Suppressor macrophage treated with lipopolysaccharide for 1 hour (primary cell): ENCODE measurements around the gene ISLR2.
"Not testable (repeated sequence)": the region's sequence is repeated elsewhere in the genome, so short reads cannot be mapped to it uniquely, and the experiment has no call there.

Experiments used
- DNase-seq, 3 donors: peaks; one replicate each; pipeline ENCODE4 v3.0.0-alpha.2; 2020 to 2022

ISLR2 gene, protein sequence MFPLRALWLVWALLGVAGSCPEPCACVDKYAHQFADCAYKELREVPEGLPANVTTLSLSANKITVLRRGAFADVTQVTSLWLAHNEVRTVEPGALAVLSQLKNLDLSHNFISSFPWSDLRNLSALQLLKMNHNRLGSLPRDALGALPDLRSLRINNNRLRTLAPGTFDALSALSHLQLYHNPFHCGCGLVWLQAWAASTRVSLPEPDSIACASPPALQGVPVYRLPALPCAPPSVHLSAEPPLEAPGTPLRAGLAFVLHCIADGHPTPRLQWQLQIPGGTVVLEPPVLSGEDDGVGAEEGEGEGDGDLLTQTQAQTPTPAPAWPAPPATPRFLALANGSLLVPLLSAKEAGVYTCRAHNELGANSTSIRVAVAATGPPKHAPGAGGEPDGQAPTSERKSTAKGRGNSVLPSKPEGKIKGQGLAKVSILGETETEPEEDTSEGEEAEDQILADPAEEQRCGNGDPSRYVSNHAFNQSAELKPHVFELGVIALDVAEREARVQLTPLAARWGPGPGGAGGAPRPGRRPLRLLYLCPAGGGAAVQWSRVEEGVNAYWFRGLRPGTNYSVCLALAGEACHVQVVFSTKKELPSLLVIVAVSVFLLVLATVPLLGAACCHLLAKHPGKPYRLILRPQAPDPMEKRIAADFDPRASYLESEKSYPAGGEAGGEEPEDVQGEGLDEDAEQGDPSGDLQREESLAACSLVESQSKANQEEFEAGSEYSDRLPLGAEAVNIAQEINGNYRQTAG

DNA sequence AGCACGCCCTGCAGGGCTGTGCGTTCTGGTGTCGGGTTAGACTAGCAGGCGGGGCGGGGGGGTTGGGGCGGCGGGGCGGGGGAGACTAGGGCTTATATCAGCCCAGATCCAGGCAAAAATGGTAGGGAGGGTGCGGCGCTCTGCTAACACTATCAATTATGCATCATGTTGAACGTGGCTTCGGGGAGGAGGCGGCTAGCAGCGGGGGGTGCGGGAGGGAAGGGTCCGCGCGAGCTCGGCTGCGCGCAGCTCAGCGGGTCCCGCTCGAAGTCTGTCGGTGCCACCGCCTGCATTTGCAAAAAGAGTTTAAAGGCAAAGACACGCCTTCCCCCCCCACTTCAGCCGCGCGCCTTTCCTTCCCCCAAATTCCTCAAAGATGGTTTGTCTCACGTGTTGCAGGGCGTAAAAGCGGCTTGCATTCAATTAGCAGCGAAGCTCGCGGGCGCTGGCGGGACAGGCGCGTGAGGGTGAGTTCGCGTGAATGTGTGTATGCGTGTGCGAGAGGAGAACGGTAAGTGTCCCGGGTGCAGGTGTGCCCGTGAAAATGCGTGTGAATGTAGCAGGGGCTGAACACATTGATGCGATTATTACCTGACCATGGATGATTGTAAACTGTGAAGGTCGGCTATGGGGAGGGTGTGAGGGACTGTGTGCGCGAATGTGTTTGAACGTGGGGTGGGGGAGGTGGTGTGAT, at the start of gene ISLR2:
Gene ISLR2 (plus strand): TSS at position 432 of the 694 bp plus-strand sequence. CDS start 2,169 bp downstream, outside the sequence.
- DNase-seq, result no peak

DNA sequence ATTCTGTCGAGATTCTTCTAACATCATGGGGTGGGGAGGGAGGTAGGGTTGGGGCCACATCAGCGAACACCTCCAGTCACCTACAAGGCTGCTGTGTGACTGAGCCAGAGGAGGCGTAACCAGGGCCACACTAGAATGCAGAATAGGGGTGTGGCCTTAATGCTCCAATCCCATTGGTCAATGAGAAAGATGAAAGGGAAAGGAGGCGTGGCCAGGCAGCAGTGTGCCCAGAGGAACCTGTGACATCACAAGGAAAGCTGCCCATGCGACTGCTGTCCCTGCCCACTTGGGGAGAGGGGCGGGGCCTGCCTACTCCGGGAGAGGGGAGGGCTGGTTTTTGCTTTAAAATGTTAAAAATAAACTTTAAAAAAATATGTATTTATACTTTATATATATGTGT, 47.9 kb upstream of the ISLR2 start, which contains the start of gene GOLGA6A:
Gene GOLGA6A (minus strand): TSS at position 101 of the 400 bp plus-strand sequence. CDS start 41 bp downstream, at position 60.
- DNase-seq, result not testable (repeated sequence)

DNA sequence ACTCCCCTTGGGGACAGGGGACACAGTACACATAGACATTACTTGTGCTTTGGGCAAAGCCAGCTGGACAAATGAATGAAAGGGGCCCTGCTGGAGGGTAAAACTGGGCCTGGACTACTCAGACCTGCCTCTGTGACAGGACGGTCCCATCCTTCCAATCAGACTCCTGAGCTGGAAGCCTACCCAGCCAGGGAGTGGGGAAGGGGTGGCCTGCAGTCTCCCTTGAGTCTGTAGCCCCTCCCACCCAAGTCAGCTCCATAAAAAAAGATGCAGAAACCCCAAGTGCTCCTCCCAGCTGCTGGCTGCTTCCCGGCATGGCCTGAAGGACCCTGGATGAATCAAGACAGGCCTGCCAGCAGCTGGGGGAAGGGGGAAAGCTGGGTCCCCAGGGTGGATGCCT, 35.8 kb upstream of the ISLR2 start:
- DNase-seq, result not testable (repeated sequence)

DNA sequence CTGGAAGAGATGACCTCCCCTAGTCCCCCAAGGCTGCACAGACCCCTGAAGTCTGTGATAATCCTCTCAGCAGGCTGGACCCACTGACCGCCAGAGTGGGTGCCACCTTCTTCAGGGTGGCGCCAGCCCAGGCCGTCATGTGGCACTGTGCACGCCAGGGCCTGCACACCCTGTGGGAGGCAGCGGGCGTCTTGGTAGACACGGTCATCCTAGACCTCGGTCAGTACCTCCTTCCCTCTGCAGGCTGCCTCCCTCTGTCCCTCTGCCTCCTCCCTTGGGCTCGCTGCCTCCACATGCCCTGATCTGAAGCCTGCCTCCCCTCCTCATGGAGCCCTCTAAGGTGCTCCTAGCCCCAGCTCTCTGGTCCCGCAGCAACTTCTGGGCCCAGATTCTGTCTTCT, 34.8 kb upstream of the ISLR2 start:
- not testable (repeated sequence) for DNase-seq

- not testable (repeated sequence) for DNase-seq
Measured at GRCh38 chr15:74096753-74097474, 33.5 kb upstream of the ISLR2 start.

DNA sequence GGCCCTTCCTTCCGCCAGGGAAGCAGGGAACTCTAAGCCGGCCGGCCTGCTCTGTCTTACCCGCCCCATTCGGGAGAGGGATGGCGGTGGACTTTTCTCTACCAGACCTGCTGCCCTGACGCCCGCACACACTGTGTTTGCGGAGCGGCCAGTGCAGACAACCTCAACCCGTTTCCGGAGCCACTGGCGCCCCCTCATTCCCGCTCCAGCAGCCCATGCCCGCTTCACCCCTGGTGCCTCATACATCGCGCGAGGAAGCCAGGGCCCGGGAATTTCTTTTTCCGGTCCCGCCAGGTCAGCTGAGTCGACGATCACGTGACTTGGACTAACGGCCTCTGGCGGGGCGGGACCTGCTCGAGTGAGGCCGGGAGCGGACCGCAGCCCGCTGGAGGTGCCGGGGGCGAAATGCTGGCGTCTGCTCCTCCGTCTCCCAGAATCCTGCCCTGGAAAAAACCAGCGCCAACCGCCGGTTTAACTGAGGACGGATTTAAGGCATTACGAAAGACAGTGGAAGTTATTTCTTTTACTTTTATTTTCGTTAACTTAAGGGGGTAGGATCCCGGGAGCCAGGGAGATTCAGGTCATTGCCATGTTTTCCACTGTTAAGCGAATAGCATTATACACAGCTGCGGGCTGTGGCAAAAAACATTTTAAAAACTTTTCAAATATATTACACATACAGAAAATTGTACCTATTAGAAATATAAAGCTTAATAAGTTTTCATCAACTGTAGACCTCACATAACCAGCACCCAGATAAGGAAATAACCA, 30.2 kb upstream of the ISLR2 start:
- peak; percentile 86 to 92 (median 92) for DNase-seq

DNA sequence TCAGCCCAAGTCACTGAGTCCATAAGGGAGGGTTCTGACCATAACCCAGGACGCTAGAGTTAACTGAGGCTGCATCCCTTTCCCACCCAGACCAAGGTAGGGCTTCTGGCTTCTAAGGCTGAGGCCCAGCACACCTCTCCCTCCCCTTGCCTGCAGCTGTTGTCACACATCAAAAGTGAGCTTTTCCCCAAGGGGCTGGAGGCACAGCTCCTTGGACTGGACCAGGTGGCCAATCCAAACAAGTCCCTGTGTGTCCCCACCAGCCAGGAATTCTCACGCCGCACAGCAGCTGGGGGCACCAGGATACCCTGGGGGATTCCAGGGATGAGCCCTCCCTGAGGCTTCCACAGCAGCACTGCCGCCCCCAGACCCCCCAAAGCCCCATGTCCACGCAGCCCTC, 22.3 kb upstream of the ISLR2 start:
- DNase-seq, result no peak

DNA sequence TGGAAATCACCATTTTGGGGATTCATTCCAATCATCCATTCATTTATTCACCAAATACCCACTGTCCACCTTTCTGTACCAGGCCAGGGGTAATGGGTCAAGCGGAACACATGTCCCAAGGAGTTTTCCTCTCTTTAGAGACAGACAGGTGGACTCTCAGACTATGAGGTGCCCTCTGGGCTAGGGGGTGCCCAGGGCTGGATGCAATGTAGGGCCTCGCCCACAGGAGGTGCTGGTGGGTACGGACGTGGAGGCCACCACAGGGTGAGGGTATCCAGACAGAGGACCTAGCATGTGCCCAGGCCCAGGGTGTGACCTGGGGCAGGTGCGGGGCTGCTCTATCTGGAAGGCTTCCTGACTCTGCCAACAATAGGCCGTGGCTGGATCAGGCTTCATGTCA, 21.8 kb upstream of the ISLR2 start:
- DNase-seq, result not testable (repeated sequence)

GRCh38 chr15:74109713-74110112, 20.7 kb upstream of the ISLR2 start:
- peak in 1 of 3 donors; percentile 26 for DNase-seq

- peak in 1 of 3 donors; percentile 13 for DNase-seq
Measured at GRCh38 chr15:74120426-74120825, 10.0 kb upstream of the ISLR2 start.

DNA sequence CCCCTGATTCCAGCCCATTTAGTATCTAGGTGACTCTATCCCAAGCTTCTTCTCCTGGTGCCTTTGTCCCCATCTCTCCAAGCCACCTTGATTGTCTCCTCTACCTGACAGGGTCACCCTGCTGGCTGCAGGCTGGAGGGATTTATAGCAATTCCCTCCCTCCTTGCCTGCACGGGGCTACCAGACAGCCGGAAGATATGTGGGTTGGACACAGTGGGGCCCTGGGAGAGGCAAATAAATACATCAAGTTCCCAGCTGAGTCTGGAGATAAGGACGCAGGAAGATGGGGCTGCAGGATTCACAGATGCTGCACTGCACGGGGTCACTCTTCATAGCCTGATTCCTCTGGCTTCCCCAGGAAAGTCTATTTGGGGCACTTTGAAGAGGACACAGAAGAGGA, 9.3 kb upstream of the ISLR2 start:
- DNase-seq, result no peak

GRCh38 chr15:74121858-74122257, 8.5 kb upstream of the ISLR2 start:
- no peak for DNase-seq

DNA sequence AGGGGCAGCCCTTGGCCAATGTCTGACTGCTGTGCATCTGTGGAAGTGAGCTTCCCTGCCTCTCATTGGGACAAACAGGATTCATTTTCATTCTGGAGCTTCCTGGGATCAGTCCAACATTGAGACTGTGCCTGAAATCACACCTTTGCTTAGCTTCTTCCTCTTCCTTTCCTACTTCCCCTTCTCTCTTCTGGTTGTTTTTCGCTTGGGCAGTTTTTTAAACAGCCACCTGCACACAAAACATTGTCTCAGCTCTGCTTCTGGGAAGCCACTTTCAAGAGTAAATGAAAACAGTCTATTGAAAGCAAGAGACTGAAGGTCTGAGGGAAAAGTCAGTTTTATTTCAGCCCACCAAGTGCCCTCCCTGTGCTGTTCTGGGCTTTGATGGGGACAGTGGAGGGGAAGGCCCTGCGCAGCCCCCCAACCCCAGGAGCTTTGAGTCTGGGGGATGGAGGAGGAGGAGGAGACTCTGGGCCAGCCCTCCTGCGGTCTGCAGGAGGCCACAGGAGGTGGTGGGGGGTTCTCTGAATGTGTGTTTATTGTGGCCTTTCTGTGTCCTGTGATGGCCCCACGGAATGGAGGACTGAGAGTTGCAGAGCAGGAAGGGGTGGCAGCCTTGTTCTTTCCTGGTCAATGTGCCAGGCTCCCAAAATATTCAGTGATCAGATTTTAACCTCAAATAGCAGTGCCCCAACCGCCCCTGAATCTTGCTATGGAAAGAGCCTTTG, 7.8 kb upstream of the ISLR2 start:
- no peak for DNase-seq

DNA sequence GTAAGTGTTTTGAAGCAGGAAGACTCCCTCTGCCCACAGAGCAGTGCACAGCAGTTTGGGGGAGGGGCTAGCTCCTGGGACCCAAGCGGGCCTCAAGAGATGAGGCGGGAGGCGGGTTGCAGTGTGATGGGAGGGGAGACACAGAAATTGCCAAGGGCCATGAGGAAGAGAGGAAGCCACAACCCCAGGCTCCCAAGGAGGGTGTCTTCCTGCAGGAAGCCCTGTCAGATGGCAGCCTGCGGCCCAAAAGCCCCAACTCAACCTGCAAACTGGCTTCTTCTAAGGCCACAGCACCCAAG, 7.3 kb upstream of the ISLR2 start:
- DNase-seq, result no peak

DNA sequence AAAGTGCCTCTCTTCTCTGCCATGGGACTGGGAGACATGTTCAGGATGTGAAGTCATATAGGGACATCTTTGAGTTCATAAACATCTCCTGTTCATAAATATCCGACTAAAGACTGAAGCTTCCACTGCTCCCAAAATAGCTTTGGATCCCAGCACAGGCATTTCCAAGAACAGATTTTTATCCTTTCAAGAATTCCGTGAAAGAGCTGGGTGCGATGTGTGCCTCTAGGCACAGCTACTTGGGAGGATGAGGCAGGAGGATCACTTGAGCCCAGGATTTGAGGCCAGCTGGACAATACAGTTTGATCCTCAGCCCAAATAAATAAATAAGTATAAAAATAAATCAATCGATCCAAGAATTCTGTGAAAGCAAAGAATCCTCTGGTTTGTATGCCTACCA, 6.7 kb upstream of the ISLR2 start:
- DNase-seq, result no peak

DNA sequence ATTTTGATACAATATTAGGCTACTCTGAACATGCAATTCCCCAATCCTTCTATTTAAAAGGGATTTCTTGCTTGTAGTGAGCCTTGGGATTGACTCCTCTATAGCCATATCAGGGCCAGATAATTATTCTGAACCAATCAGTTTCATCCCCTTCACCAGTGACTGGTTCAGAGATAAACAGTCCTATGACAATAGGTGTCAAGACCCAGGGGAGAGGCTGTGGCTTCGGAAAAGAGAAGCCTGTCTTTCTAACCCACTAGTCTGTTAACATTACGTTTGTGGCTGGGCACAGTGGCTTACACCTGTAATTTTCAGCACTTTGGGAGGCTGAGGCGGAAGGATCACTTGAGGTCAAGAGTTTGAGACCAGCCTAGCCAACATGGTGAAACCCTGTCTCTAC, 6.2 kb upstream of the ISLR2 start:
- no peak for DNase-seq

- DNase-seq, result no peak
Measured at GRCh38 chr15:74124759-74125158, 5.6 kb upstream of the ISLR2 start.

GRCh38 chr15:74127255-74127953, 3.0 kb upstream of the ISLR2 start:
- DNase-seq, result peak; percentile 85 to 96 (median 93)

DNA sequence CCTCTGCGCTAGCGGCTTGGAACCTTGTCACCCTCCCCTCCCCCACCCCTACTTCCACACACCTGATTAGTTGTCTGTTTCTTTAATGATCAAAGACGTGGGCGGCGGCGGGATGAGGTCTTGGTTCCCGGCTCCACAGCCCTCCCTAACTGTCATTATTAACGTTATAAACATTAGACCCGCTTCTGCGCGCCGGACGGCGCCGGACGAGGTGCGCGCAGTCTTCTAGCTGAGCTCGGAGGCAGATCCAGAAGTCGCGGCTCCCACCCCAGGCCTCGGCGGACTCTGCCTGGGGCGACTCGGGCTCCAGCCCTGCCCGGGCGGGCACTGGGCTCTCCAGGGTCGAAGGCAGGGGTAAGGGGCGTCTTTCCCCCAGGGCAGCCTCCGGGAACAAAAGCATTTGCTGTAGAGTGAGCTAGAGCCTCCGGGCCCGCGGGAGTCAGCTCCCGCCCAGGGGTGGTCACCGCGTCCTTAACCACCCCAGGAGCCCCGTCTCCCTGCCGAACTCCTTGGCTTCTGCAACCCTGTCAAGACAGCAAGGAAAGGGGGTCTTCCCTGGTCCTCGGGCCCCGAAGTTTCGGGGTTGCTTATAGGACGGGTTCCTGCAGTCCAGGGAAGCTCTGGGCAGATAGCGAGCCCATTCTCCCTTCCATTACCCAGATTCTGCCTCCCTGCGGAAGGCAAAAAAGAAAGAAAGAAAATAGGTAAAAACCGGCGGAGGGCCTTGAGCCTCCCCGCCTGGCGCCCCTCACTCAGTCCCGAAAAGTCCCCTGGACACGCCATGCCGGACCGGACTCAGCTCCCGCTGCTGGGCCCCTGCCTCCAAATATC, 2.2 kb upstream of the ISLR2 start:
- DNase-seq, result no peak
